K562 (cell line): ENCODE measurements around the gene AOC3. TPM values are rescaled to one million over a fixed set of nuclear protein-coding genes. Genes with fewer than 3 reads are reported as not detected.

Source experiments
- ARID2 ChIP-seq: fragments of 450-650 bp; IDR thresholded peaks from 2 replicates; pipeline ENCODE4 v1.6.1; 2017; ENCODE audit warnings: antibody characterized with exemption, mild to moderate bottlenecking
- BDP1 ChIP-seq: IDR thresholded peaks from 3 replicates; pipeline ENCODE4 v1.6.1; 2011; ENCODE audit not compliant: insufficient read length, insufficient read depth
- DACH1 ChIP-seq: fragments of 450-650 bp; IDR thresholded peaks from 2 replicates; pipeline ENCODE4 v1.6.1; 2018; ENCODE audit not compliant: partially characterized antibody
- ELF2 ChIP-seq: fragments of 250-450 bp; sonication (Bioruptor Pico); IDR thresholded peaks from 2 replicates; pipeline ENCODE4 v1.5.0; 2021; ENCODE audit warnings: mild to moderate bottlenecking
- EP300 ChIP-seq: IDR thresholded peaks from 2 replicates; pipeline ENCODE4 v1.6.1; 2012; ENCODE audit warnings: low read length, improper control_type of control experiment
- ESRRB ChIP-seq: fragments of 250-450 bp; sonication (Bioruptor Pico); IDR thresholded peaks from 2 replicates; pipeline ENCODE4 v1.5.0; 2020; ENCODE audit warnings: mild to moderate bottlenecking, moderate library complexity, borderline replicate concordance
- HSF4 ChIP-seq: fragments of 250-450 bp; sonication (Bioruptor Pico); IDR thresholded peaks from 2 replicates; pipeline ENCODE4 v2.1.2; 2022; ENCODE audit warnings: mild to moderate bottlenecking, moderate library complexity, borderline replicate concordance
- SMC3 ChIP-seq: conservative IDR thresholded peaks from 2 replicates; pipeline ENCODE4 v1.6.1; 2011; ENCODE audit warnings: low read depth, low read length, improper control_type of control experiment; ENCODE audit not compliant: insufficient read depth
- ZNF124 ChIP-seq: sonication (generic); formaldehyde crosslinking; IDR thresholded peaks from 2 replicates; pipeline ENCODE4 v1.8.1; 2022; ENCODE audit warnings: missing genetic modification reagents
- ZNF24 ChIP-seq: fragments of 450-650 bp; IDR thresholded peaks from 2 replicates; pipeline ENCODE4 v1.6.1; 2016
- ZNF41 ChIP-seq: fragments of 250-450 bp; sonication (Bioruptor Pico); conservative IDR thresholded peaks from 2 replicates; pipeline ENCODE4 v1.4.0; 2020; ENCODE audit warnings: mild to moderate bottlenecking
- polyA plus RNA-seq, 8 experiments: library from polyadenylated mRNA; depleted of rRNA in 4 of 8; stranded (reverse) in 5 of 8; unstranded in 3 of 8; fragments of >200 nt; fragmentation: Nextera tagmentation in 2 of 8; fragmentation: Illumina TruSeq in 1 of 8; extraction: Ambion mirVana in 2 of 8; extraction: Trizol in 1 of 8; gene quantifications; 2 replicates each; pipeline versions ENCODE4 v1.2.1 to v1.2.3, GENCODE V29; 2011 to 2014; ENCODE audit warnings: inconsistent platforms in 1 of 8, missing spikeins in 1 of 8
- total RNA-seq, 7 experiments: library from RNA; depleted of rRNA in 6 of 7; stranded (reverse); fragments of >200 nt in 6 of 7; fragmentation: Illumina TruSeq in 2 of 7; extraction: Trizol in 2 of 7; gene quantifications; 2 replicates each; pipeline versions ENCODE4 v1.2.1 to v1.2.3, GENCODE V29; 2011 to 2021; ENCODE audit warnings: low replicate concordance in 1 of 7
- TF ChIP-seq, protein P1 (sequence below), 2 experiments: fragments of 150-350 bp in 1 of 2; IDR thresholded peaks; 2 replicates each; pipeline ENCODE4 v1.6.1; 2012 to 2016; ENCODE audit warnings: low read depth in 2 of 2, low read length in 2 of 2, mild to moderate bottlenecking in 1 of 2, moderate library complexity in 1 of 2
- TF ChIP-seq, protein P2 (sequence below): fragments of 250-450 bp; sonication (Bioruptor Pico); IDR thresholded peaks from 2 replicates; pipeline ENCODE4 v1.8.0; 2022; ENCODE audit warnings: inconsistent platforms, mild to moderate bottlenecking, moderate library complexity, borderline replicate concordance
- TF ChIP-seq, protein P3 (sequence below): IDR thresholded peaks from 2 replicates; pipeline ENCODE4 v1.6.1; 2012; ENCODE audit warnings: low read depth, low read length, improper control_type of control experiment, borderline replicate concordance
- TF ChIP-seq, protein P4 (sequence below): fragments of 250-450 bp; sonication (Bioruptor Pico); IDR thresholded peaks from 2 replicates; pipeline ENCODE4 v1.8.0; 2021; ENCODE audit warnings: borderline replicate concordance, mild to moderate bottlenecking, moderate library complexity; ENCODE audit not compliant: poor library complexity, severe bottlenecking
- TF ChIP-seq, protein P5 (sequence below): sonication (generic); formaldehyde crosslinking; IDR thresholded peaks from 2 replicates; pipeline ENCODE4 v1.5.0; 2020; ENCODE audit warnings: missing genetic modification reagents
- TF ChIP-seq, protein P6 (sequence below): fragments of 250-450 bp; sonication (Bioruptor Pico); IDR thresholded peaks from 2 replicates; pipeline ENCODE4 v1.5.0; 2021

AOC3 gene
- total and polyA plus RNA-seq, 9 of the 15 experiments (the other 6 are each of a cell fraction or from before 2014, with no cell fraction given) = 0.09 to 0.42 (median 0.22) TPM; not detected in 3

DNA sequence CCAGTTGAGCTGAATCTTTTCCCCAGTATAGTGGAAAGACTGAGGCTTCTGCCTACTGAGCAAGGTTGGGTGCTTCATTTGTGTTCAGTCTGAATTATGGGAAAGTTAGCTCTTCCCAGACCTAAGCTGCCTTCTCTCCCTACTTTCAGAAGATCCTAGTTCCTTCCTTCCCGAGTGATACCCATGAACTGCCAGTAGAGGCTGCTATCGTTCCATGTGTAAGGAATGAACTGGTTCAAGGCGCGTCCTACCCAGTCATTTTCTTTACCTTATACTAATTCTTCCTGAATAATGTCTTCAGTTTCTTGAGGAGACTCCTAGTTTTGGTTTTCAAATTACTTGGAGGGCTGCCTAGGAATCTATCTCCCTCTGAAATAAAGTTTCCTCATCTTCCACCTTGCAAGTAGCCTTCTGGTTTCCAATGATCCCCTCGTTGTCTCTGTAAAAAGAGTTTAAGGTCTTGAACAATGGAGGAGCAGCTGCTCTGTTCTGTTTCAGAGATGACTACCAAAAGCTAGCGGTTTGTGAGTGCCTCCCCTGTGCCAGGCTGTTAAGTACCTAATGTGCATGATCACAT is 7.6 kb upstream of the AOC3 start (continued):
- TF ChIP-seq, protein P1, sequence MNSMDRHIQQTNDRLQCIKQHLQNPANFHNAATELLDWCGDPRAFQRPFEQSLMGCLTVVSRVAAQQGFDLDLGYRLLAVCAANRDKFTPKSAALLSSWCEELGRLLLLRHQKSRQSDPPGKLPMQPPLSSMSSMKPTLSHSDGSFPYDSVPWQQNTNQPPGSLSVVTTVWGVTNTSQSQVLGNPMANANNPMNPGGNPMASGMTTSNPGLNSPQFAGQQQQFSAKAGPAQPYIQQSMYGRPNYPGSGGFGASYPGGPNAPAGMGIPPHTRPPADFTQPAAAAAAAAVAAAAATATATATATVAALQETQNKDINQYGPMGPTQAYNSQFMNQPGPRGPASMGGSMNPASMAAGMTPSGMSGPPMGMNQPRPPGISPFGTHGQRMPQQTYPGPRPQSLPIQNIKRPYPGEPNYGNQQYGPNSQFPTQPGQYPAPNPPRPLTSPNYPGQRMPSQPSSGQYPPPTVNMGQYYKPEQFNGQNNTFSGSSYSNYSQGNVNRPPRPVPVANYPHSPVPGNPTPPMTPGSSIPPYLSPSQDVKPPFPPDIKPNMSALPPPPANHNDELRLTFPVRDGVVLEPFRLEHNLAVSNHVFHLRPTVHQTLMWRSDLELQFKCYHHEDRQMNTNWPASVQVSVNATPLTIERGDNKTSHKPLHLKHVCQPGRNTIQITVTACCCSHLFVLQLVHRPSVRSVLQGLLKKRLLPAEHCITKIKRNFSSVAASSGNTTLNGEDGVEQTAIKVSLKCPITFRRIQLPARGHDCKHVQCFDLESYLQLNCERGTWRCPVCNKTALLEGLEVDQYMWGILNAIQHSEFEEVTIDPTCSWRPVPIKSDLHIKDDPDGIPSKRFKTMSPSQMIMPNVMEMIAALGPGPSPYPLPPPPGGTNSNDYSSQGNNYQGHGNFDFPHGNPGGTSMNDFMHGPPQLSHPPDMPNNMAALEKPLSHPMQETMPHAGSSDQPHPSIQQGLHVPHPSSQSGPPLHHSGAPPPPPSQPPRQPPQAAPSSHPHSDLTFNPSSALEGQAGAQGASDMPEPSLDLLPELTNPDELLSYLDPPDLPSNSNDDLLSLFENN (IDR thresholded peaks at IDR 0.05; ENCODE audit: low read depth in 2 of 2, low read length in 2 of 2) = no peak
- TF ChIP-seq SMC3 = peak; percentile 78
- TF ChIP-seq, protein P2, sequence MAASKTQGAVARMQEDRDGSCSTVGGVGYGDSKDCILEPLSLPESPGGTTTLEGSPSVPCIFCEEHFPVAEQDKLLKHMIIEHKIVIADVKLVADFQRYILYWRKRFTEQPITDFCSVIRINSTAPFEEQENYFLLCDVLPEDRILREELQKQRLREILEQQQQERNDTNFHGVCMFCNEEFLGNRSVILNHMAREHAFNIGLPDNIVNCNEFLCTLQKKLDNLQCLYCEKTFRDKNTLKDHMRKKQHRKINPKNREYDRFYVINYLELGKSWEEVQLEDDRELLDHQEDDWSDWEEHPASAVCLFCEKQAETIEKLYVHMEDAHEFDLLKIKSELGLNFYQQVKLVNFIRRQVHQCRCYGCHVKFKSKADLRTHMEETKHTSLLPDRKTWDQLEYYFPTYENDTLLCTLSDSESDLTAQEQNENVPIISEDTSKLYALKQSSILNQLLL (CRISPR knock-in tag) = no peak
- TF ChIP-seq ZNF124 (CRISPR knock-in tag) = no peak
- TF ChIP-seq, protein P3, sequence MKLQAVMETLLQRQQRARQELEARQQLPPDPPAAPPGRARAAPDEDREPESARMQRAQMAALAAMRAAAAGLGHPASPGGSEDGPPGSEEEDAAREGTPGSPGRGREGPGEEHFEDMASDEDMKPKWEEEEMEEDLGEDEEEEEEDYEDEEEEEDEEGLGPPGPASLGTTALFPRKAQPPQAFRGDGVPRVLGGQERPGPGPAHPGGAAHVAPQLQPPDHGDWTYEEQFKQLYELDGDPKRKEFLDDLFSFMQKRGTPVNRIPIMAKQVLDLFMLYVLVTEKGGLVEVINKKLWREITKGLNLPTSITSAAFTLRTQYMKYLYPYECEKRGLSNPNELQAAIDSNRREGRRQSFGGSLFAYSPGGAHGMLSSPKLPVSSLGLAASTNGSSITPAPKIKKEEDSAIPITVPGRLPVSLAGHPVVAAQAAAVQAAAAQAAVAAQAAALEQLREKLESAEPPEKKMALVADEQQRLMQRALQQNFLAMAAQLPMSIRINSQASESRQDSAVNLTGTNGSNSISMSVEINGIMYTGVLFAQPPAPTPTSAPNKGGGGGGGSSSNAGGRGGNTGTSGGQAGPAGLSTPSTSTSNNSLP = no peak
- no peak for TF ChIP-seq ELF2 (CRISPR knock-in tag)
- TF ChIP-seq DACH1 = no peak
- TF ChIP-seq, protein P4, sequence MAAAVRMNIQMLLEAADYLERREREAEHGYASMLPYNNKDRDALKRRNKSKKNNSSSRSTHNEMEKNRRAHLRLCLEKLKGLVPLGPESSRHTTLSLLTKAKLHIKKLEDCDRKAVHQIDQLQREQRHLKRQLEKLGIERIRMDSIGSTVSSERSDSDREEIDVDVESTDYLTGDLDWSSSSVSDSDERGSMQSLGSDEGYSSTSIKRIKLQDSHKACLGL (CRISPR knock-in tag) = no peak
- TF ChIP-seq ZNF24 = no peak
- TF ChIP-seq, protein P5, sequence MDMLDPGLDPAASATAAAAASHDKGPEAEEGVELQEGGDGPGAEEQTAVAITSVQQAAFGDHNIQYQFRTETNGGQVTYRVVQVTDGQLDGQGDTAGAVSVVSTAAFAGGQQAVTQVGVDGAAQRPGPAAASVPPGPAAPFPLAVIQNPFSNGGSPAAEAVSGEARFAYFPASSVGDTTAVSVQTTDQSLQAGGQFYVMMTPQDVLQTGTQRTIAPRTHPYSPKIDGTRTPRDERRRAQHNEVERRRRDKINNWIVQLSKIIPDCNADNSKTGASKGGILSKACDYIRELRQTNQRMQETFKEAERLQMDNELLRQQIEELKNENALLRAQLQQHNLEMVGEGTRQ (CRISPR knock-in tag) = no peak
- TF ChIP-seq ZNF41 = no peak
- no peak for TF ChIP-seq HSF4
- no peak for TF ChIP-seq BDP1
- TF ChIP-seq, protein P6, sequence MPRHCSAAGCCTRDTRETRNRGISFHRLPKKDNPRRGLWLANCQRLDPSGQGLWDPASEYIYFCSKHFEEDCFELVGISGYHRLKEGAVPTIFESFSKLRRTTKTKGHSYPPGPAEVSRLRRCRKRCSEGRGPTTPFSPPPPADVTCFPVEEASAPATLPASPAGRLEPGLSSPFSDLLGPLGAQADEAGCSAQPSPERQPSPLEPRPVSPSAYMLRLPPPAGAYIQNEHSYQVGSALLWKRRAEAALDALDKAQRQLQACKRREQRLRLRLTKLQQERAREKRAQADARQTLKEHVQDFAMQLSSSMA (CRISPR knock-in tag) = no peak
- TF ChIP-seq EP300 = no peak
- peak; percentile 90; the same call in 1 of the 2 replicates for TF ChIP-seq ARID2
- TF ChIP-seq ESRRB (CRISPR knock-in tag) = no peak
